HG03103 (cell line): ENCODE data around the gene SLC39A6.
"Not testable (repeated sequence)": the region's sequence is repeated elsewhere in the genome, so short reads cannot be mapped to it uniquely, and the experiment has no call there.

Experiments
- ATAC-seq: cut with Tn5 transposase; IDR thresholded peaks from one replicate; pipeline ENCODE4 v1.9.1; 2021; ENCODE audit warnings: low read depth; ENCODE audit not compliant: unreplicated experiment

Gene SLC39A6

GRCh38 chr18:36064809-36065079 is 64.4 kb downstream of the SLC39A6 start:
- not testable (repeated sequence) for ATAC-seq

GRCh38 chr18:36064027-36064808 is 64.9 kb downstream of the SLC39A6 start:
- no peak for ATAC-seq

- ATAC-seq = no peak
Observed at GRCh38 chr18:36058674-36059073, 70.5 kb downstream of the SLC39A6 start.
